ENCODE data around the gene SURF6. TPM values are rescaled to one million over a fixed set of nuclear protein-coding genes. Genes with fewer than 3 reads are reported as not detected.
A peak's percentile ranks its signal among the peaks of the same experiment; 100 is the strongest.

Gene SURF6
- total RNA-seq, 2 donors from 2014 or later, result 20.8 to 37.9 TPM

DNA sequence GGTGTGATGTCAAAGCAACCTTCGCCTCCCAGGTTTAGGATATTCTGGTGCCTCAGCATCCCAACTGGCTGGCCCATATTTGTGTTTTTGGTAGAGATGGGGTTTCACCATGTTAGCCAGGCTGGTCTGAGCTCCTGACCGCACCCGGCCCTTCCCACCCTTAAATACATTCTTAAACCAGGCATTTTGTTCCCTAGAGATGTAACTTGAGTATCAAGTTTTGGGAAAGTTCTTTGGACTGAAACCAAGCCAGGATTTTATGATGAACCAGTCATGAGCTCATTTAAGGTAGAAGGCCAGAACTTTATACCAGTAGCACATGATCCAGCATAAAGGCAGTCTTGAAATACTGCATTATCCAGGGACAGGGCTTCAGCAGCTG is 15.5 kb upstream of the SURF6 start:
- intact Hi-C loops (cut with DNase I), result no loop called here
- H3K9me3 ChIP-seq, result no peaks in the 10 kb centered on the region
- H3K36me3 ChIP-seq (replicated peaks in 1 of 2; ENCODE audit: insufficient read depth in 1 of 2, low read depth in 2 of 2), result peaks cover 9 to 26% of the 10 kb centered on the region in 2 donors

DNA sequence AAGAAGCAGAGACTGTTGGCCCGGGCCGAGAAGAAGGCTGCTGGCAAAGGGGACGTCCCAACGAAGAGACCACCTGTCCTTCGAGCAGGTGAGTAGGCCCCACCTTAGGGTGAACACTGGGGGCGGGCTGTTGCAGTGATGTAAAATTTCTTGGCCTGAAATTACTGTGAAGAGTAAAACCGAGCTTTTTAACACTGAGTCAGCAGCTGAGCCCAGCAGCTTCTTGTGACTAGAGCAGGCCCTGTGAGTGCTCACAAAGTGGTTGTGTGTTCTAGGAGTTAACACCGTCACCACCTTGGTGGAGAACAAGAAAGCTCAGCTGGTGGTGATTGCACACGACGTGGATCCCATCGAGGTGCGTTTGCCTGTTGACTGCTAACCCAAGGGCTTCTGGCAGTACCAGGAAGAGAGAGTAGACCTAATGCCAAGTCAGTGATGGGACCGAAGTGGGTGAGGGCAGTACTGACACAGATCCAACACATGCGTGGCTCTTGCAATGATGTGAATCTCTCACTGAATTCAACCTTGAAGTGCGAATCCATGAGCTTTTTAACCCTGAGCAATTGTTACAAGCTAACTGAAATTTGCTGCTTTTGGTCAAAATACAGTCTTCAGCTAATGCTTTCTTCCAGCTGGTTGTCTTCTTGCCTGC is 14.1 kb upstream of the SURF6 start:
- DNase-seq (no peak), ATAC-seq (no peak)
- TF ChIP-seq POLR2A (IDR thresholded peaks at IDR 0.05), result no peak
- TF ChIP-seq, protein P1, sequence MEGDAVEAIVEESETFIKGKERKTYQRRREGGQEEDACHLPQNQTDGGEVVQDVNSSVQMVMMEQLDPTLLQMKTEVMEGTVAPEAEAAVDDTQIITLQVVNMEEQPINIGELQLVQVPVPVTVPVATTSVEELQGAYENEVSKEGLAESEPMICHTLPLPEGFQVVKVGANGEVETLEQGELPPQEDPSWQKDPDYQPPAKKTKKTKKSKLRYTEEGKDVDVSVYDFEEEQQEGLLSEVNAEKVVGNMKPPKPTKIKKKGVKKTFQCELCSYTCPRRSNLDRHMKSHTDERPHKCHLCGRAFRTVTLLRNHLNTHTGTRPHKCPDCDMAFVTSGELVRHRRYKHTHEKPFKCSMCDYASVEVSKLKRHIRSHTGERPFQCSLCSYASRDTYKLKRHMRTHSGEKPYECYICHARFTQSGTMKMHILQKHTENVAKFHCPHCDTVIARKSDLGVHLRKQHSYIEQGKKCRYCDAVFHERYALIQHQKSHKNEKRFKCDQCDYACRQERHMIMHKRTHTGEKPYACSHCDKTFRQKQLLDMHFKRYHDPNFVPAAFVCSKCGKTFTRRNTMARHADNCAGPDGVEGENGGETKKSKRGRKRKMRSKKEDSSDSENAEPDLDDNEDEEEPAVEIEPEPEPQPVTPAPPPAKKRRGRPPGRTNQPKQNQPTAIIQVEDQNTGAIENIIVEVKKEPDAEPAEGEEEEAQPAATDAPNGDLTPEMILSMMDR (IDR thresholded peaks at IDR 0.05), result no peak
- Histone ChIP-seq H3K36me3 (replicated peaks in 1 of 2; ENCODE audit: insufficient read depth in 1 of 2, low read depth in 2 of 2) (peaks cover 9 to 26% of the 10 kb centered on the region in 2 donors), H3K9me3 (no peaks in the 10 kb centered on the region), H3K27me3 (no peaks in the 10 kb centered on the region), H3K4me1 (peaks cover 36% of the 10 kb centered on the region), H3K27ac (peak overlapping the region in 1 of 4 donors; percentile 95), H3K4me3 (no peak overlapping the region)
- 66 to 81% methylated on average over 15 of the region's 15 CpGs for WGBS, 2 donors
- intact Hi-C loops (cut with DNase I), result no loop called here

More for the DNA sequence above, 15.5 kb upstream of the SURF6 start:
- Histone ChIP-seq H3K27ac (no peak overlapping the region), H3K4me1 (peaks cover 37% of the 10 kb centered on the region), H3K27me3 (no peaks in the 10 kb centered on the region), H3K4me3 (no peak overlapping the region)
- DNase-seq (no peak), ATAC-seq (no peak)
- TF ChIP-seq, protein P1 (IDR thresholded peaks at IDR 0.05), result no peak
- no peak for TF ChIP-seq POLR2A (IDR thresholded peaks at IDR 0.05)
- WGBS, 2 donors, result 96 to 98% methylated on average over 3 of the region's 3 CpGs

DNA sequence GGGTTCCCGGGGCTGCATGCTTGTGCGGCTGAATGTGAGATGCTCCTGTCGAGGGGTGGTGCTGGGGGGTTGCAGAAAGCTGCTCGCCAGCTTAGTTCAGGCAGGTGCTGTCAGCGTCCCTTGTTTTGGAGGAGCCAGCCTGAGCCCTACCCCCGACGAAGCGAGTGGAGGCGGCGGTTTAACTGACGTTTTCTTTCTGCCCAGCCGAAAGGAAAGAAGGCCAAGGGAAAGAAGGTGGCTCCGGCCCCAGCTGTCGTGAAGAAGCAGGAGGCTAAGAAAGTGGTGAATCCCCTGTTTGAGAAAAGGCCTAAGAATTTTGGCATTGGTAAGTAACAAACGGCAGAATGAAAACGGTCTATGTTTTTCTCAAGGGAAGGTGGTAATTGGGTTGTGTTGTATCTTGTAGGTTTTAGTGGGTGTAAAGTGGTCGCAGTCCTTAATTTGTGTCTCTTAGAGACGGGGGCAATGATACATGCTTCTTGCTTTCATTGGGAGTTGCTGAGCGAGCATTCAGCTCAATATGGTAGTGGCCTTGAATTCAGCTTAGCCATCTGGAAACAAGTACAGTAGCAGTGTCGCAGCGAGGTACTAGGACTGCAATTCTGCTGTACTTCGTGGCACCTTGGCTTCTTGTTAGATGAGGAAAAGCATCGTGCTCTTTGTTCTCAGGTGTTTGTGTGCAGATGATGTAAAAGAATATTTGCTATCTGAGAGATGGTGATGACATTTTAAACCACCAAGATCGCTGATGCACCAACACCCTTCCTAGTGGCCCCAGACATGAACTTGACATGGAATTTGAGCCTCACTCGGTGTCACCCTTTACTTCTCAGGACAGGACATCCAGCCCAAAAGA is 13.0 kb upstream of the SURF6 start:
- TF ChIP-seq, protein P1 (IDR thresholded peaks at IDR 0.05), result no peak
- TF ChIP-seq POLR2A (IDR thresholded peaks at IDR 0.05), result no peak
- DNase-seq (no peak), ATAC-seq (no peak)
- H3K36me3 ChIP-seq (replicated peaks in 1 of 2; ENCODE audit: insufficient read depth in 1 of 2, low read depth in 2 of 2), result peaks cover 9 to 26% of the 10 kb centered on the region in 2 donors
- peak overlapping the region; percentile 87 to 95 (median 94) for H3K27ac ChIP-seq
- H3K9me3 ChIP-seq, result no peaks in the 10 kb centered on the region
- intact Hi-C loops (cut with DNase I), result no loop called here
- H3K27me3 ChIP-seq, result no peaks in the 10 kb centered on the region
- H3K4me1 ChIP-seq, result peaks cover 27% of the 10 kb centered on the region
- peak overlapping the region; percentile 97 to 98 for H3K4me3 ChIP-seq
- 8 to 10% methylated on average over 21 to 25 of the region's 25 CpGs for WGBS, 2 donors

DNA sequence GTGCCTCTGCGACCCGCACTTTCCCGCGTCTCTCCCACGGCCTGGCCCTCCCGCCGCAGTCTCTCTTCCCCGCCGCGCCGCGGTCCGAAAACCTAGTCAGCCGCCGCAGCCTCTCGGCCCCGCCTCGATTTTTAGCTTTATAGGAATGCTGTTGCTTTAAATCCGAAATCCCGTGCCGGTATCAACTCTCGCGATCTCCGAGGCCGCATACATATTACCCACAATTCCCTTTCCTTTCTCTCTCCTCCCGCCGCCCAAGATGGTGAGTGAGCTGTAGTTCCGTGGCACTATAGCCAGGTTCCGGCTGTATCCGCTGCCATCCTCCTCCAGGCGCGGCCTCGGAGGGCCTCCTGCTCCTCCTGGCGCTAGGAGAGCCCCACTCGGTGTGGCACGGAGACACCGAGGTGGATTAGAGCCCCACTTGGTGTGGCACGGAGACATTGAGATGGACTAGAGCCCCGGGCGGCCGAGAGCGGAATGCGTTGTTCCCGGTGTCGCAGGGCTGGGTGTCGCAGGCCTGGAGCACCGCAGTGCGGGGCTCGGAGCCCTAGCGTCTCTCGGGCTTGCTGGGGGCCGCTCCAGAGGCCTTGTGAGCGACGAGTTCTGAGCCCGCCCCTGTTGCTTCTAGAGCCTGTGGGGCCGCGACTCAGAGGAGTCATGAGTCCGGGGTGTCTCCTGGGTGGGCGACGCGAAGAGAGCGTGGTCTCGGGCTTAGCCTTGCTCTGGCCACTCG is 12.2 kb upstream of the SURF6 start, which contains the start of the genes MED22 and RPL7A:
Gene MED22 (minus strand): TSS at position 147 of the 733 bp plus-strand sequence. CDS start 1,469 bp downstream, outside the sequence.
Gene RPL7A (plus strand): TSS at position 234 of the 733 bp plus-strand sequence. CDS start 26 bp downstream, at position 260.
- TF ChIP-seq, protein P1 (IDR thresholded peaks at IDR 0.05), result peak in 1 of 7 experiments; percentile 34
- peak; percentile 74 to 97 (median 97) for TF ChIP-seq POLR2A (IDR thresholded peaks at IDR 0.05)
- no peaks in the 10 kb centered on the region for H3K9me3 ChIP-seq
- peak within 1 kb of the TSS; percentile 87 to 95 (median 94) for H3K27ac ChIP-seq
- intact Hi-C loops (cut with DNase I), result no loop called here
- peak; percentile 94 to 97 (median 96) for DNase-seq
- ATAC-seq, result peak; percentile 93
- H3K27me3 ChIP-seq, result no peaks in the 10 kb centered on the region
- WGBS, 2 donors, result 0% methylated on average over 28 to 63 of the region's 64 CpGs
- H3K4me3 ChIP-seq, result peak within 1 kb of the TSS; percentile 97 to 98
- H3K36me3 ChIP-seq (replicated peaks in 1 of 2; ENCODE audit: insufficient read depth in 1 of 2, low read depth in 2 of 2), result peaks cover 9 to 26% of the 10 kb centered on the region in 2 donors
- peaks cover 27% of the 10 kb centered on the region for H3K4me1 ChIP-seq

Measured in body of pancreas (tissue), 4 donors.